Measurements from ENCODE around the gene UNK. TPM values are rescaled to one million over a fixed set of nuclear protein-coding genes. Genes with fewer than 3 reads are reported as not detected.
A peak's percentile ranks its signal among the peaks of the same experiment; 100 is the strongest.

Gene UNK
- total and polyA plus RNA-seq, 2 of the 13 experiments (the other 11 are each of a cell fraction or from before 2014, with no cell fraction given) = 31.6 to 33.0 TPM

DNA sequence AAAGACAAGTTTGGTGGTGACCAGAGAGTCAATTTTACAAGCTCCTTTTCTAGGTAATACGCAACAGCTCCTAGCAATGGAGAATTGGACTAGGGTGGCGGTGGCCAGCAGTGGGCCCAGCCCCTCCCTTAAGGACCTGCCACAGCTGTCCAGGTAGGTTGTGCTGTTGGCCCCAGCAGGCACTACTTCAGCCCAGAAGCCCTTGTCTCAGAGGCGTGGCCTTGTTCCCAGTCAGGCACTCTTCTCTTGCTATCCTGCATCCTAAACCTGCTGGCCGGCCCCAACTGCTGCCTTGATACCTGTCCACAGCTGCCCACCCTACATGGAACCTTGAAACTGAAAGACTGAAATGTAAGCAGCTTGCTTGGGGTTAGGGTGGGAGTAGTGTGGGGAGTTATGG lies 18.6 kb upstream of the UNK start (continued):
- TF ChIP-seq, protein P1, sequence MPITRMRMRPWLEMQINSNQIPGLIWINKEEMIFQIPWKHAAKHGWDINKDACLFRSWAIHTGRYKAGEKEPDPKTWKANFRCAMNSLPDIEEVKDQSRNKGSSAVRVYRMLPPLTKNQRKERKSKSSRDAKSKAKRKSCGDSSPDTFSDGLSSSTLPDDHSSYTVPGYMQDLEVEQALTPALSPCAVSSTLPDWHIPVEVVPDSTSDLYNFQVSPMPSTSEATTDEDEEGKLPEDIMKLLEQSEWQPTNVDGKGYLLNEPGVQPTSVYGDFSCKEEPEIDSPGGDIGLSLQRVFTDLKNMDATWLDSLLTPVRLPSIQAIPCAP (CRISPR knock-in tag; IDR thresholded peaks at IDR 0.05; ENCODE audit: low read depth) = no peak
- no peak for TF ChIP-seq HMGXB3 (CRISPR knock-in tag; IDR thresholded peaks at IDR 0.05; ENCODE audit: borderline replicate concordance)
- TF ChIP-seq, protein P2, sequence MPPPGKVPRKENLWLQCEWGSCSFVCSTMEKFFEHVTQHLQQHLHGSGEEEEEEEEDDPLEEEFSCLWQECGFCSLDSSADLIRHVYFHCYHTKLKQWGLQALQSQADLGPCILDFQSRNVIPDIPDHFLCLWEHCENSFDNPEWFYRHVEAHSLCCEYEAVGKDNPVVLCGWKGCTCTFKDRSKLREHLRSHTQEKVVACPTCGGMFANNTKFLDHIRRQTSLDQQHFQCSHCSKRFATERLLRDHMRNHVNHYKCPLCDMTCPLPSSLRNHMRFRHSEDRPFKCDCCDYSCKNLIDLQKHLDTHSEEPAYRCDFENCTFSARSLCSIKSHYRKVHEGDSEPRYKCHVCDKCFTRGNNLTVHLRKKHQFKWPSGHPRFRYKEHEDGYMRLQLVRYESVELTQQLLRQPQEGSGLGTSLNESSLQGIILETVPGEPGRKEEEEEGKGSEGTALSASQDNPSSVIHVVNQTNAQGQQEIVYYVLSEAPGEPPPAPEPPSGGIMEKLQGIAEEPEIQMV (CRISPR knock-in tag; IDR thresholded peaks at IDR 0.05; ENCODE audit: low read depth) = no peak
- no peak for TF ChIP-seq ZBTB7B (CRISPR knock-in tag; IDR thresholded peaks at IDR 0.05)
- TF ChIP-seq ZNF160 (CRISPR knock-in tag; IDR thresholded peaks at IDR 0.05) = 0 out of 2 replicates have a peak, but pooled peaks have one; percentile 33
- TF ChIP-seq NFKB2 (CRISPR knock-in tag; IDR thresholded peaks at IDR 0.05; ENCODE audit: borderline replicate concordance) = 0 out of 2 replicates have a peak, but pooled peaks have one; percentile 4
- TF ChIP-seq NCOA5 (CRISPR knock-in tag; IDR thresholded peaks at IDR 0.05) = no peak
- TF ChIP-seq SIX1 (CRISPR knock-in tag; IDR thresholded peaks at IDR 0.05; ENCODE audit: borderline replicate concordance) = no peak
- no peak for TF ChIP-seq YEATS4 (CRISPR knock-in tag; IDR thresholded peaks at IDR 0.05; ENCODE audit: borderline replicate concordance)
- no peak for TF ChIP-seq ZNF720 (CRISPR knock-in tag; IDR thresholded peaks at IDR 0.05)
- no peak for TF ChIP-seq HCFC1 (IDR thresholded peaks at IDR 0.05; ENCODE audit: low read depth, low read length)
- TF ChIP-seq KLF12 (CRISPR knock-in tag; IDR thresholded peaks at IDR 0.05; ENCODE audit: borderline replicate concordance) = no peak
- TF ChIP-seq, protein P3, sequence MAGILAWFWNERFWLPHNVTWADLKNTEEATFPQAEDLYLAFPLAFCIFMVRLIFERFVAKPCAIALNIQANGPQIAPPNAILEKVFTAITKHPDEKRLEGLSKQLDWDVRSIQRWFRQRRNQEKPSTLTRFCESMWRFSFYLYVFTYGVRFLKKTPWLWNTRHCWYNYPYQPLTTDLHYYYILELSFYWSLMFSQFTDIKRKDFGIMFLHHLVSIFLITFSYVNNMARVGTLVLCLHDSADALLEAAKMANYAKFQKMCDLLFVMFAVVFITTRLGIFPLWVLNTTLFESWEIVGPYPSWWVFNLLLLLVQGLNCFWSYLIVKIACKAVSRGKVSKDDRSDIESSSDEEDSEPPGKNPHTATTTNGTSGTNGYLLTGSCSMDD (CRISPR knock-in tag; IDR thresholded peaks at IDR 0.05) = no peak
- no peak for TF ChIP-seq ZBTB2 (CRISPR knock-in tag; IDR thresholded peaks at IDR 0.05; ENCODE audit: low read depth)
- no peak for TF ChIP-seq SOX6 (IDR thresholded peaks at IDR 0.05)
- no peak for TF ChIP-seq SOX6 (CRISPR knock-in tag; IDR thresholded peaks at IDR 0.05)
- no peak for TF ChIP-seq RXRA (CRISPR knock-in tag; IDR thresholded peaks at IDR 0.05)
- TF ChIP-seq, protein P4, sequence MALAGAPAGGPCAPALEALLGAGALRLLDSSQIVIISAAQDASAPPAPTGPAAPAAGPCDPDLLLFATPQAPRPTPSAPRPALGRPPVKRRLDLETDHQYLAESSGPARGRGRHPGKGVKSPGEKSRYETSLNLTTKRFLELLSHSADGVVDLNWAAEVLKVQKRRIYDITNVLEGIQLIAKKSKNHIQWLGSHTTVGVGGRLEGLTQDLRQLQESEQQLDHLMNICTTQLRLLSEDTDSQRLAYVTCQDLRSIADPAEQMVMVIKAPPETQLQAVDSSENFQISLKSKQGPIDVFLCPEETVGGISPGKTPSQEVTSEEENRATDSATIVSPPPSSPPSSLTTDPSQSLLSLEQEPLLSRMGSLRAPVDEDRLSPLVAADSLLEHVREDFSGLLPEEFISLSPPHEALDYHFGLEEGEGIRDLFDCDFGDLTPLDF (CRISPR knock-in tag; IDR thresholded peaks at IDR 0.05) = no peak
- TF ChIP-seq ZNF704 (CRISPR knock-in tag; IDR thresholded peaks at IDR 0.05; ENCODE audit: borderline replicate concordance) = no peak

Measured in HepG2 (cell line).